ENCODE measurements around the gene CNTN4.

CNTN4 gene

GRCh38 chr3:3071136-3071535 lies 972.5 kb downstream of the CNTN4 start:
- no peak overlapping the region for H4K8ac ChIP-seq (ENCODE audit: low read length)
- H3K27ac ChIP-seq (ENCODE audit: low read length, poor library complexity, severe bottlenecking): no peak overlapping the region
- no peaks in the 10 kb centered on the region for H3K27me3 ChIP-seq (ENCODE audit: control insufficient read depth in 1 of 2, insufficient read depth in 1 of 2, low read length in 2 of 2)
- no peak overlapping the region for H2BK120ac ChIP-seq (ENCODE audit: low read depth, low read length)
- no peak overlapping the region for H2BK5ac ChIP-seq (ENCODE audit: low read depth, low read length, poor library complexity, severe bottlenecking)
- H3K4me2 ChIP-seq (ENCODE audit: low read length, poor library complexity, severe bottlenecking): no peak overlapping the region
- H3K9ac ChIP-seq (ENCODE audit: low read length): no peak overlapping the region
- H3K4ac ChIP-seq (ENCODE audit: low read depth in 1 of 2, low read length in 2 of 2): no peak overlapping the region
- H3K23ac ChIP-seq (ENCODE audit: low read length in 2 of 2): no peak overlapping the region
- H3K4me1 ChIP-seq (ENCODE audit: control insufficient read depth, insufficient read depth, low read depth, low read length): no peaks in the 10 kb centered on the region
- no peak overlapping the region for H4K91ac ChIP-seq (ENCODE audit: low read length)
- H2AK5ac ChIP-seq (ENCODE audit: low read length, severe bottlenecking): no peak overlapping the region
- H2BK12ac ChIP-seq (ENCODE audit: low read length in 2 of 2): no peak overlapping the region
- no peaks in the 10 kb centered on the region for H3K79me1 ChIP-seq (replicated peaks; ENCODE audit: low read length, poor library complexity, severe bottlenecking)
- H2BK15ac ChIP-seq (ENCODE audit: low read depth, poor library complexity, severe bottlenecking): no peak overlapping the region
- 92% methylated on average over 5 of the region's 5 CpGs for WGBS
- no peak overlapping the region for H2AFZ ChIP-seq (ENCODE audit: low read depth, low read length)
- no peaks in the 10 kb centered on the region for H3K36me3 ChIP-seq (ENCODE audit: control insufficient read depth in 1 of 2, insufficient read depth in 2 of 2, low read depth in 1 of 2, low read length in 2 of 2)
- no peak for DNase-seq
- no peak overlapping the region for H3K18ac ChIP-seq (ENCODE audit: low read depth in 1 of 2, low read length in 2 of 2)
- no peak overlapping the region for H3K4me3 ChIP-seq (ENCODE audit: insufficient read depth in 1 of 2, low read depth in 1 of 2, low read length in 2 of 2)
- H3K14ac ChIP-seq (ENCODE audit: low read length in 2 of 2): no peak overlapping the region
- no peaks in the 10 kb centered on the region for H3K9me3 ChIP-seq (ENCODE audit: control insufficient read depth, low read length)

GRCh38 chr3:3074551-3075257 lies 976.0 kb downstream of the CNTN4 start:
- no peaks in the 10 kb centered on the region for H3K79me1 ChIP-seq (replicated peaks; ENCODE audit: low read length, poor library complexity, severe bottlenecking)
- DNase-seq: no peak
- 94% methylated on average over 3 of the region's 5 CpGs for WGBS
- H4K8ac ChIP-seq (ENCODE audit: low read length): no peak overlapping the region
- no peaks in the 10 kb centered on the region for H3K27me3 ChIP-seq (ENCODE audit: control insufficient read depth in 1 of 2, insufficient read depth in 1 of 2, low read length in 2 of 2)
- H2BK15ac ChIP-seq (ENCODE audit: low read depth, poor library complexity, severe bottlenecking): no peak overlapping the region
- no peak overlapping the region for H3K9ac ChIP-seq (ENCODE audit: low read length)
- no peak overlapping the region for H3K18ac ChIP-seq (ENCODE audit: low read depth in 1 of 2, low read length in 2 of 2)
- H3K4me1 ChIP-seq (ENCODE audit: control insufficient read depth, insufficient read depth, low read depth, low read length): no peaks in the 10 kb centered on the region
- H2AFZ ChIP-seq (ENCODE audit: low read depth, low read length): no peak overlapping the region
- no peak overlapping the region for H2BK5ac ChIP-seq (ENCODE audit: low read depth, low read length, poor library complexity, severe bottlenecking)
- H2BK120ac ChIP-seq (ENCODE audit: low read depth, low read length): no peak overlapping the region
- no peaks in the 10 kb centered on the region for H3K9me3 ChIP-seq (ENCODE audit: control insufficient read depth, low read length)
- no peak overlapping the region for H2AK5ac ChIP-seq (ENCODE audit: low read length, severe bottlenecking)
- H3K4ac ChIP-seq (ENCODE audit: low read depth in 1 of 2, low read length in 2 of 2): no peak overlapping the region
- no peak overlapping the region for H3K4me3 ChIP-seq (ENCODE audit: insufficient read depth in 1 of 2, low read depth in 1 of 2, low read length in 2 of 2)
- H3K14ac ChIP-seq (ENCODE audit: low read length in 2 of 2): no peak overlapping the region
- no peak overlapping the region for H3K27ac ChIP-seq (ENCODE audit: low read length, poor library complexity, severe bottlenecking)
- H4K91ac ChIP-seq (ENCODE audit: low read length): no peak overlapping the region
- H3K4me2 ChIP-seq (ENCODE audit: low read length, poor library complexity, severe bottlenecking): no peak overlapping the region
- no peaks in the 10 kb centered on the region for H3K36me3 ChIP-seq (ENCODE audit: control insufficient read depth in 1 of 2, insufficient read depth in 2 of 2, low read depth in 1 of 2, low read length in 2 of 2)
- no peak overlapping the region for H2BK12ac ChIP-seq (ENCODE audit: low read length in 2 of 2)
- no peak overlapping the region for H3K23ac ChIP-seq (ENCODE audit: low read length in 2 of 2)

GRCh38 chr3:3080309-3080708 lies 981.6 kb downstream of the CNTN4 start:
- WGBS: 78% methylated on average over 4 of the region's 5 CpGs
- Histone ChIP-seq H2BK12ac (ENCODE audit: low read length in 2 of 2) (no peak overlapping the region), H3K27ac (ENCODE audit: low read length, poor library complexity, severe bottlenecking) (no peak overlapping the region)

GRCh38 chr3:3081381-3082233 lies 982.9 kb downstream of the CNTN4 start:
- Histone ChIP-seq H2AK5ac (ENCODE audit: low read length, severe bottlenecking) (no peak overlapping the region), H3K79me1 (replicated peaks; ENCODE audit: low read length, poor library complexity, severe bottlenecking) (no peaks in the 10 kb centered on the region), H3K18ac (ENCODE audit: low read depth in 1 of 2, low read length in 2 of 2) (no peak overlapping the region), H3K9me3 (ENCODE audit: control insufficient read depth, low read length) (no peaks in the 10 kb centered on the region), H3K27me3 (ENCODE audit: control insufficient read depth in 1 of 2, insufficient read depth in 1 of 2, low read length in 2 of 2) (no peaks in the 10 kb centered on the region), H4K8ac (ENCODE audit: low read length) (no peak overlapping the region), H3K23ac (ENCODE audit: low read length in 2 of 2) (no peak overlapping the region), H3K9ac (ENCODE audit: low read length) (no peak overlapping the region), H3K4me3 (ENCODE audit: insufficient read depth in 1 of 2, low read depth in 1 of 2, low read length in 2 of 2) (no peak overlapping the region), H2BK5ac (ENCODE audit: low read depth, low read length, poor library complexity, severe bottlenecking) (no peak overlapping the region), H4K91ac (ENCODE audit: low read length) (no peak overlapping the region), H3K4ac (ENCODE audit: low read depth in 1 of 2, low read length in 2 of 2) (no peak overlapping the region), H2BK12ac (ENCODE audit: low read length in 2 of 2) (no peak overlapping the region), H3K14ac (ENCODE audit: low read length in 2 of 2) (no peak overlapping the region), H3K4me1 (ENCODE audit: control insufficient read depth, insufficient read depth, low read depth, low read length) (no peaks in the 10 kb centered on the region), H3K27ac (ENCODE audit: low read length, poor library complexity, severe bottlenecking) (no peak overlapping the region), H2AFZ (ENCODE audit: low read depth, low read length) (no peak overlapping the region), H2BK120ac (ENCODE audit: low read depth, low read length) (no peak overlapping the region), H2BK15ac (ENCODE audit: low read depth, poor library complexity, severe bottlenecking) (no peak overlapping the region), H3K4me2 (ENCODE audit: low read length, poor library complexity, severe bottlenecking) (no peak overlapping the region), H3K36me3 (ENCODE audit: control insufficient read depth in 1 of 2, insufficient read depth in 2 of 2, low read depth in 1 of 2, low read length in 2 of 2) (no peaks in the 10 kb centered on the region)
- no peak for DNase-seq
- WGBS: 93% methylated on average over 6 of the region's 9 CpGs

More at GRCh38 chr3:3080309-3080708, 981.6 kb downstream of the CNTN4 start:
- no peak overlapping the region for H3K4me3 ChIP-seq (ENCODE audit: insufficient read depth in 1 of 2, low read depth in 1 of 2, low read length in 2 of 2)
- no peak overlapping the region for H3K4ac ChIP-seq (ENCODE audit: low read depth in 1 of 2, low read length in 2 of 2)
- no peak overlapping the region for H2BK5ac ChIP-seq (ENCODE audit: low read depth, low read length, poor library complexity, severe bottlenecking)
- H3K4me2 ChIP-seq (ENCODE audit: low read length, poor library complexity, severe bottlenecking): no peak overlapping the region
- H3K14ac ChIP-seq (ENCODE audit: low read length in 2 of 2): no peak overlapping the region
- H3K9ac ChIP-seq (ENCODE audit: low read length): no peak overlapping the region
- H2AK5ac ChIP-seq (ENCODE audit: low read length, severe bottlenecking): no peak overlapping the region
- no peak overlapping the region for H4K8ac ChIP-seq (ENCODE audit: low read length)
- H3K27me3 ChIP-seq (ENCODE audit: control insufficient read depth in 1 of 2, insufficient read depth in 1 of 2, low read length in 2 of 2): no peaks in the 10 kb centered on the region
- no peak overlapping the region for H2BK120ac ChIP-seq (ENCODE audit: low read depth, low read length)
- H3K4me1 ChIP-seq (ENCODE audit: control insufficient read depth, insufficient read depth, low read depth, low read length): no peaks in the 10 kb centered on the region
- no peaks in the 10 kb centered on the region for H3K79me1 ChIP-seq (replicated peaks; ENCODE audit: low read length, poor library complexity, severe bottlenecking)
- H4K91ac ChIP-seq (ENCODE audit: low read length): no peak overlapping the region
- no peaks in the 10 kb centered on the region for H3K36me3 ChIP-seq (ENCODE audit: control insufficient read depth in 1 of 2, insufficient read depth in 2 of 2, low read depth in 1 of 2, low read length in 2 of 2)
- H3K9me3 ChIP-seq (ENCODE audit: control insufficient read depth, low read length): no peaks in the 10 kb centered on the region
- DNase-seq: no peak
- H3K23ac ChIP-seq (ENCODE audit: low read length in 2 of 2): no peak overlapping the region
- no peak overlapping the region for H2BK15ac ChIP-seq (ENCODE audit: low read depth, poor library complexity, severe bottlenecking)
- no peak overlapping the region for H3K18ac ChIP-seq (ENCODE audit: low read depth in 1 of 2, low read length in 2 of 2)
- H2AFZ ChIP-seq (ENCODE audit: low read depth, low read length): no peak overlapping the region
